Liver (tissue), 9 donors: ENCODE results near the gene SLC36A4. TPM values are rescaled to one million over a fixed set of nuclear protein-coding genes. Genes with fewer than 3 reads are reported as not detected.

ENCODE experiments used
- DNase-seq: peaks from one replicate; pipeline ENCODE4 v3.0.0-alpha.2; 2017; ENCODE audit warnings: low spot score
- H3K27ac ChIP-seq, 2 donors: one replicate each; pipeline ENCODE4 v1.7.0; 2013; ENCODE audit warnings: inconsistent platforms in 2 of 2, low read length in 2 of 2, control low read depth in 1 of 2, low read depth in 1 of 2, mild to moderate bottlenecking in 1 of 2
- H3K27me3 ChIP-seq, 4 donors: one replicate each; pipeline versions ENCODE4 v1.6.1 to v1.7.0; 2013; ENCODE audit warnings: low read length in 3 of 4, inconsistent platforms in 1 of 4, mild to moderate bottlenecking in 1 of 4, moderate library complexity in 1 of 4; ENCODE audit not compliant: control insufficient read depth in 4 of 4, insufficient read depth in 4 of 4
- H3K36me3 ChIP-seq, 4 donors: one replicate each; pipeline versions ENCODE4 v1.6.1 to v1.7.0; 2013; ENCODE audit warnings: low read length in 3 of 4, mild to moderate bottlenecking in 3 of 4, low read depth in 1 of 4, moderate library complexity in 1 of 4; ENCODE audit not compliant: control insufficient read depth in 4 of 4, insufficient read depth in 3 of 4
- H3K4me1 ChIP-seq, 4 donors: one replicate each; pipeline versions ENCODE4 v1.6.1 to v1.7.0; 2013; ENCODE audit warnings: low read length in 3 of 4, mild to moderate bottlenecking in 3 of 4, moderate library complexity in 1 of 4; ENCODE audit not compliant: control insufficient read depth in 4 of 4, insufficient read depth in 4 of 4
- H3K4me3 ChIP-seq, 3 donors: one replicate each; pipeline versions ENCODE4 v1.6.1 to v1.7.0; 2013; ENCODE audit warnings: low read length in 3 of 3, control low read depth in 1 of 3, low read depth in 1 of 3, mild to moderate bottlenecking in 1 of 3
- H3K9ac ChIP-seq, 2 donors: one replicate each; pipeline ENCODE4 v1.7.0; 2013; ENCODE audit warnings: low read length in 2 of 2, mild to moderate bottlenecking in 2 of 2, moderate library complexity in 2 of 2, control low read depth in 1 of 2, low read depth in 1 of 2
- H3K9me3 ChIP-seq, 4 donors: one replicate each; pipeline versions ENCODE4 v1.6.1 to v1.7.0; 2013; ENCODE audit warnings: low read length in 3 of 4; ENCODE audit not compliant: control insufficient read depth in 4 of 4
- ATF3 ChIP-seq: IDR thresholded peaks from 2 replicates; pipeline ENCODE4 v1.6.1; 2016; ENCODE audit warnings: antibody characterized with exemption
- CTCF ChIP-seq: fragments of 150-350 bp; IDR thresholded peaks from 2 replicates; pipeline ENCODE4 v1.5.1; 2017; ENCODE audit warnings: improper control_type of control experiment, low read depth, low read length; ENCODE audit not compliant: missing input control
- EGR1 ChIP-seq, 2 donors: IDR thresholded peaks; 2 replicates each; pipeline ENCODE4 v1.6.1; 2016 to 2018; ENCODE audit warnings: antibody characterized with exemption in 2 of 2, low read depth in 2 of 2
- FOXA1 ChIP-seq: IDR thresholded peaks from 2 replicates; pipeline ENCODE4 v1.6.1; 2016; ENCODE audit warnings: antibody characterized with exemption
- FOXA2 ChIP-seq: IDR thresholded peaks from 2 replicates; pipeline ENCODE4 v1.6.1; 2016; ENCODE audit warnings: antibody characterized with exemption
- GABPA ChIP-seq, 2 donors: IDR thresholded peaks in 1 of 2; conservative IDR thresholded peaks in 1 of 2; 2 replicates each; pipeline ENCODE4 v1.6.1; 2016; ENCODE audit warnings: antibody characterized with exemption in 2 of 2, mild to moderate bottlenecking in 1 of 2, moderate library complexity in 1 of 2
- HNF4A ChIP-seq, 2 donors: conservative IDR thresholded peaks; 2 replicates each; pipeline ENCODE4 v1.6.1; 2016; ENCODE audit warnings: antibody characterized with exemption in 2 of 2, mild to moderate bottlenecking in 2 of 2
- HNF4G ChIP-seq: IDR thresholded peaks from 2 replicates; pipeline ENCODE4 v1.6.1; 2016; ENCODE audit warnings: antibody characterized with exemption
- JUND ChIP-seq, 2 donors: IDR thresholded peaks; 2 replicates each; pipeline ENCODE4 v1.6.1; 2016; ENCODE audit warnings: antibody characterized with exemption in 2 of 2
- NR2F2 ChIP-seq: IDR thresholded peaks from 2 replicates; pipeline ENCODE4 v1.6.1; 2016; ENCODE audit warnings: antibody characterized with exemption
- RAD21 ChIP-seq, 2 donors: IDR thresholded peaks; 2 replicates each; pipeline ENCODE4 v1.6.1; 2016; ENCODE audit warnings: antibody characterized with exemption in 2 of 2, mild to moderate bottlenecking in 2 of 2
- REST ChIP-seq: IDR thresholded peaks from 2 replicates; pipeline ENCODE4 v1.6.1; 2016; ENCODE audit warnings: antibody characterized with exemption, mild to moderate bottlenecking
- RXRA ChIP-seq, 2 donors: IDR thresholded peaks; 2 replicates each; pipeline ENCODE4 v1.6.1; 2017 to 2018; ENCODE audit warnings: antibody characterized with exemption in 2 of 2, mild to moderate bottlenecking in 1 of 2
- SP1 ChIP-seq: IDR thresholded peaks from 2 replicates; pipeline ENCODE4 v1.6.1; 2018; ENCODE audit warnings: antibody characterized with exemption, mild to moderate bottlenecking
- TAF1 ChIP-seq: conservative IDR thresholded peaks from 2 replicates; pipeline ENCODE4 v1.6.1; 2016; ENCODE audit warnings: antibody characterized with exemption, mild to moderate bottlenecking
- YY1 ChIP-seq: IDR thresholded peaks from 2 replicates; pipeline ENCODE4 v1.6.1; 2016; ENCODE audit warnings: antibody characterized with exemption, mild to moderate bottlenecking
- ZBTB33 ChIP-seq: IDR thresholded peaks from 2 replicates; pipeline ENCODE4 v1.6.1; 2016; ENCODE audit warnings: antibody characterized with exemption
- WGBS: extraction: QIAGEN DNeasy Blood & Tissue Kit; methylation state at CpG from one replicate; pipeline ENCODE4 v1.1.7; 2013; 5-methylcytosine and 5-hydroxymethylcytosine counted together
- polyA plus RNA-seq, 2 donors: library from polyadenylated mRNA; stranded (reverse) in 1 of 2; unstranded in 1 of 2; fragments of 200-250 nt in 1 of 2; fragments of >200 nt in 1 of 2; fragmentation: Nextera tagmentation in 1 of 2; extraction: Ambion mirVana in 1 of 2; gene quantifications; one replicate each; pipeline versions ENCODE4 v1.2.1 to v1.2.3, GENCODE V29; 2013 to 2015
- total RNA-seq, 2 donors: library from RNA; depleted of rRNA; stranded (reverse); fragments of >200 nt; gene quantifications; one replicate each; pipeline ENCODE4 v1.2.3, GENCODE V29; 2014
- TF ChIP-seq, protein P1 (sequence below): IDR thresholded peaks from 2 replicates; pipeline ENCODE4 v1.6.1; 2016; ENCODE audit warnings: antibody characterized with exemption
- donor health status: healthy.
- donor health status: healthy.
- donor health status: healthy.
- donor health status: healthy.
- donor health status: healthy.

Gene SLC36A4
- total and polyA plus RNA-seq, 4 donors, result 6.4 to 11.7 (median 7.4) TPM

- H3K4me3 ChIP-seq, result no peak overlapping the region
- DNase-seq, result no peak
- no peak overlapping the region for H3K27ac ChIP-seq
- H3K9ac ChIP-seq, result no peak overlapping the region
- TF ChIP-seq RXRA (IDR thresholded peaks at IDR 0.05) (no peak), JUND (IDR thresholded peaks at IDR 0.05) (no peak), TAF1 (no peak), NR2F2 (no peak), EGR1 (IDR thresholded peaks at IDR 0.05; ENCODE audit: low read depth in 2 of 2) (no peak), YY1 (no peak), FOXA2 (no peak), FOXA1 (no peak), HNF4G (no peak), REST (no peak), HNF4A (conservative IDR thresholded peaks at IDR 0.05) (no peak), RAD21 (IDR thresholded peaks at IDR 0.05) (no peak)
- H3K4me1 ChIP-seq, result no peaks in the 10 kb centered on the region
- H3K9me3 ChIP-seq, result no peaks in the 10 kb centered on the region
- no peaks in the 10 kb centered on the region for H3K27me3 ChIP-seq
- H3K36me3 ChIP-seq, result no peaks in the 10 kb centered on the region
These were observed 15.8 kb upstream of the SLC36A4 start for GRCh38 chr11:93213622-93214021.

GRCh38 chr11:93212094-93212493 is 14.3 kb upstream of the SLC36A4 start:
- no peak overlapping the region for H3K9ac ChIP-seq
- H3K27ac ChIP-seq, result no peak overlapping the region
- no peak for DNase-seq
- no peaks in the 10 kb centered on the region for H3K36me3 ChIP-seq
- TF ChIP-seq HNF4G, result no peak
- no peak for TF ChIP-seq RAD21 (IDR thresholded peaks at IDR 0.05)
- no peak for TF ChIP-seq NR2F2
- TF ChIP-seq YY1, result no peak
- TF ChIP-seq SP1, result no peak
- no peak for TF ChIP-seq TAF1
- TF ChIP-seq JUND (IDR thresholded peaks at IDR 0.05), result no peak
- no peak for TF ChIP-seq FOXA1
- no peak for TF ChIP-seq CTCF
- TF ChIP-seq HNF4A (conservative IDR thresholded peaks at IDR 0.05), result no peak
- TF ChIP-seq GABPA (IDR thresholded peaks at IDR 0.05 in 1 of 2, conservative IDR thresholded peaks at IDR 0.05 in 1 of 2), result no peak
- no peak for TF ChIP-seq FOXA2
- no peak for TF ChIP-seq EGR1 (IDR thresholded peaks at IDR 0.05; ENCODE audit: low read depth in 2 of 2)
- TF ChIP-seq, protein P1, sequence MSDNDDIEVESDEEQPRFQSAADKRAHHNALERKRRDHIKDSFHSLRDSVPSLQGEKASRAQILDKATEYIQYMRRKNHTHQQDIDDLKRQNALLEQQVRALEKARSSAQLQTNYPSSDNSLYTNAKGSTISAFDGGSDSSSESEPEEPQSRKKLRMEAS, result no peak
- TF ChIP-seq RXRA (IDR thresholded peaks at IDR 0.05), result no peak
- TF ChIP-seq ATF3, result no peak
- no peak for TF ChIP-seq ZBTB33
- no peak for TF ChIP-seq REST
- WGBS, result 74% methylated on average over 4 of the region's 4 CpGs
- H3K27me3 ChIP-seq, result no peaks in the 10 kb centered on the region
- H3K9me3 ChIP-seq, result peaks cover 0 to 2% (median 0%) of the 10 kb centered on the region in 4 donors
- no peak overlapping the region for H3K4me3 ChIP-seq
- no peaks in the 10 kb centered on the region for H3K4me1 ChIP-seq
